IMR-90 (cell line): Measurements from ENCODE around the gene NOP9.

Experiments
- BHLHE40 ChIP-seq: fragments of 150-350 bp; IDR thresholded peaks from 2 replicates; pipeline ENCODE4 v1.6.1; 2016; ENCODE audit warnings: mild to moderate bottlenecking, low read depth, low read length
- CEBPB ChIP-seq: IDR thresholded peaks from 2 replicates; pipeline ENCODE4 v1.6.1; 2012; ENCODE audit warnings: low read depth, low read length, improper control_type of control experiment
- CTCF ChIP-seq: conservative IDR thresholded peaks from 2 replicates; pipeline ENCODE4 v1.5.1; 2012; ENCODE audit warnings: mild to moderate bottlenecking, low read depth, low read length, improper control_type of control experiment
- FOS ChIP-seq: fragments of 150-350 bp; IDR thresholded peaks from 2 replicates; pipeline ENCODE4 v1.6.1; 2016; ENCODE audit warnings: low read depth, low read length
- MXI1 ChIP-seq: IDR thresholded peaks from 2 replicates; pipeline ENCODE4 v1.6.1; 2012; ENCODE audit warnings: low read depth, mild to moderate bottlenecking, low read length, moderate library complexity, borderline replicate concordance
- NFE2L2 ChIP-seq: fragments of 150-350 bp; IDR thresholded peaks from 2 replicates; pipeline ENCODE4 v1.6.1; 2016; ENCODE audit warnings: low read depth, mild to moderate bottlenecking, low read length
- POLR2A ChIP-seq: IDR thresholded peaks from 2 replicates; pipeline ENCODE4 v1.6.1; 2012; ENCODE audit warnings: mild to moderate bottlenecking, low read depth, low read length
- RAD21 ChIP-seq: IDR thresholded peaks from 2 replicates; pipeline ENCODE4 v1.6.1; 2012; ENCODE audit warnings: low read length, improper control_type of control experiment
- USF2 ChIP-seq: fragments of 150-350 bp; IDR thresholded peaks from 2 replicates; pipeline ENCODE4 v1.6.1; 2017; ENCODE audit warnings: mild to moderate bottlenecking, antibody characterized with exemption, low read length, low read depth

DNA sequence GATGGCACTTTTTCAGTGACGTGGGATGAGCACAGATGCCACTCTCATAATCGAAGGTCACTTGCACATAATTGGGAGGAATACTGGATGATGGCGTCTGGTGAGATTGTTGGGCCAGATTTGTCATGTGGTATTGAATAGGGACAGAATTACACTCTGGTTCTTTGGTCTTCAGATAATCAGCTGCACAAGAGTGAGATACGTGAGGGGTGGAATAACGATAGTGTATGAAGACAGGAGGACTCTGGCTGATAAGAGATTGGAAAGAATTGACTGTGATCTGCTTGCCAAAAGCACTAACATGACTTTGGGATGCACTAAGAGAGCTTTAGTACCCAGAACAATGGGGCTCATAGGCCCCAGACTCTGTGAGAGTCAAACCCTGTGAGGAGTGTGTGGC lies 21.2 kb upstream of the NOP9 start:
- no peak for TF ChIP-seq POLR2A
- no peak for TF ChIP-seq RAD21
- no peak for TF ChIP-seq CTCF
- TF ChIP-seq NFE2L2: no peak
- no peak for TF ChIP-seq USF2
- no peak for TF ChIP-seq BHLHE40
- TF ChIP-seq FOS: no peak
- no peak for TF ChIP-seq MXI1
- no peak for TF ChIP-seq CEBPB
